A673 (cell line): ENCODE results near the gene WIF1. TPM values are rescaled to one million over a fixed set of nuclear protein-coding genes. Genes with fewer than 3 reads are reported as not detected.

ENCODE experiments used
- BruUV-seq: library from RNA; stranded (reverse); fragments of 400-500 nt; replicated peaks from 2 replicates; lab custom pipeline; 2021; lab: Mats Ljungman, UMichigan
- CTCF ChIA-PET: fragments of 300-600 bp; sonication (Branson Sonifier 250); formaldehyde crosslinking; loops from one replicate; lab custom pipeline; 2022; ENCODE audit warnings: antibody characterized with exemption; lab: Charles Lee
- POLR2A ChIA-PET: fragments of 300-600 bp; sonication (Branson Sonifier 250); formaldehyde crosslinking; loops from one replicate; lab custom pipeline; 2022; ENCODE audit warnings: antibody characterized with exemption; ENCODE audit not compliant: low non-redundant PET; lab: Charles Lee
- DNase-seq: peaks from one replicate; pipeline ENCODE4 v3.0.0-alpha.2; 2015; ENCODE audit warnings: low spot score
- H3K27ac ChIP-seq: fragments of 200-600 bp; sonication (generic); 2 replicates; pipeline ENCODE4 v1.5.1; 2016; ENCODE audit warnings: mixed run types, low read depth, mild to moderate bottlenecking, mixed read lengths, antibody characterized with exemption, low read length; ENCODE audit not compliant: poor library complexity, severe bottlenecking
- H3K27me3 ChIP-seq: fragments of 200-600 bp; sonication (generic); replicated peaks from 2 replicates; pipeline ENCODE4 v1.6.1; 2017; ENCODE audit warnings: mixed run types, low read depth, mild to moderate bottlenecking, mixed read lengths, antibody characterized with exemption, low read length; ENCODE audit not compliant: insufficient read depth, poor library complexity
- H3K36me3 ChIP-seq: fragments of 200-600 bp; sonication (generic); 2 replicates; pipeline ENCODE4 v1.6.1; 2016; ENCODE audit warnings: mixed run types, mild to moderate bottlenecking, mixed read lengths, antibody characterized with exemption, low read length; ENCODE audit not compliant: insufficient read depth, poor library complexity, severe bottlenecking
- H3K4me1 ChIP-seq: fragments of 200-600 bp; sonication (generic); 2 replicates; pipeline ENCODE4 v1.6.1; 2017; ENCODE audit warnings: mixed run types, mild to moderate bottlenecking, mixed read lengths, antibody characterized with exemption, low read length; ENCODE audit not compliant: insufficient read depth, poor library complexity, severe bottlenecking
- H3K4me3 ChIP-seq: fragments of 200-600 bp; sonication (generic); 2 replicates; pipeline ENCODE4 v1.5.1; 2016; ENCODE audit warnings: low read depth, mixed run types, mild to moderate bottlenecking, mixed read lengths, low read length; ENCODE audit not compliant: poor library complexity, severe bottlenecking
- H3K9me3 ChIP-seq: fragments of 200-600 bp; sonication (generic); 2 replicates; pipeline ENCODE4 v1.6.1; 2016; ENCODE audit warnings: mixed run types, low read depth, mild to moderate bottlenecking, mixed read lengths, antibody characterized with exemption, low read length; ENCODE audit not compliant: poor library complexity, severe bottlenecking
- EZH2 ChIP-seq: fragments of 200-600 bp; sonication (generic); IDR thresholded peaks from 2 replicates; pipeline ENCODE4 v1.6.1; 2017; ENCODE audit warnings: borderline replicate concordance, low read depth, mild to moderate bottlenecking, mixed read lengths, antibody characterized with exemption, low read length; ENCODE audit not compliant: poor library complexity, severe bottlenecking
- intact Hi-C: fragments of 100-400 bp; cut with micrococcal nuclease; formaldehyde crosslinking; loops from one replicate; pipeline ENCODE4 v1.10.0; 2022; ENCODE audit not compliant: unreplicated experiment
- total RNA-seq: library from RNA; stranded (reverse); gene quantifications from 2 replicates; pipeline ENCODE4 v1.2.3, GENCODE V29; 2021
- TF ChIP-seq, protein P1 (sequence below): fragments of 300-800, 200-600 bp; sonication (generic); conservative IDR thresholded peaks from 2 replicates; pipeline ENCODE4 v1.5.1; 2017; ENCODE audit warnings: low read depth, mild to moderate bottlenecking, antibody characterized with exemption, low read length, moderate library complexity, mixed read lengths

Gene WIF1
- total RNA-seq, 1 experiment from 2014 or later = not detected

- peaks cover under 1% of the 10 kb centered on the region for H3K4me1 ChIP-seq
- peaks cover 88% of the 10 kb centered on the region for H3K27me3 ChIP-seq
- H3K27ac ChIP-seq = no peak overlapping the region
- POLR2A ChIA-PET = no interaction called here
- H3K36me3 ChIP-seq = no peaks in the 10 kb centered on the region
- no TSS peak for BruUV-seq
- no peak for DNase-seq
- H3K4me3 ChIP-seq = no peak overlapping the region
- no peak for TF ChIP-seq EZH2
- TF ChIP-seq, protein P1, sequence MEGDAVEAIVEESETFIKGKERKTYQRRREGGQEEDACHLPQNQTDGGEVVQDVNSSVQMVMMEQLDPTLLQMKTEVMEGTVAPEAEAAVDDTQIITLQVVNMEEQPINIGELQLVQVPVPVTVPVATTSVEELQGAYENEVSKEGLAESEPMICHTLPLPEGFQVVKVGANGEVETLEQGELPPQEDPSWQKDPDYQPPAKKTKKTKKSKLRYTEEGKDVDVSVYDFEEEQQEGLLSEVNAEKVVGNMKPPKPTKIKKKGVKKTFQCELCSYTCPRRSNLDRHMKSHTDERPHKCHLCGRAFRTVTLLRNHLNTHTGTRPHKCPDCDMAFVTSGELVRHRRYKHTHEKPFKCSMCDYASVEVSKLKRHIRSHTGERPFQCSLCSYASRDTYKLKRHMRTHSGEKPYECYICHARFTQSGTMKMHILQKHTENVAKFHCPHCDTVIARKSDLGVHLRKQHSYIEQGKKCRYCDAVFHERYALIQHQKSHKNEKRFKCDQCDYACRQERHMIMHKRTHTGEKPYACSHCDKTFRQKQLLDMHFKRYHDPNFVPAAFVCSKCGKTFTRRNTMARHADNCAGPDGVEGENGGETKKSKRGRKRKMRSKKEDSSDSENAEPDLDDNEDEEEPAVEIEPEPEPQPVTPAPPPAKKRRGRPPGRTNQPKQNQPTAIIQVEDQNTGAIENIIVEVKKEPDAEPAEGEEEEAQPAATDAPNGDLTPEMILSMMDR = no peak
- CTCF ChIA-PET = no interaction called here
- no peaks in the 10 kb centered on the region for H3K9me3 ChIP-seq
- intact Hi-C loops = no loop called here
Measured at GRCh38 chr12:65126482-65126881, 5.4 kb upstream of the WIF1 start.

- ChIA-PET POLR2A (no interaction called here), CTCF (no interaction called here)
- no peaks in the 10 kb centered on the region for H3K9me3 ChIP-seq
- no peak for TF ChIP-seq EZH2
- TF ChIP-seq, protein P1 = no peak
- H3K4me1 ChIP-seq = peaks cover 6% of the 10 kb centered on the region
- no peak overlapping the region for H3K27ac ChIP-seq
- no peaks in the 10 kb centered on the region for H3K36me3 ChIP-seq
- intact Hi-C loops = no loop called here
- no peak overlapping the region for H3K4me3 ChIP-seq
- peaks cover 88% of the 10 kb centered on the region for H3K27me3 ChIP-seq
- no peak for DNase-seq
- BruUV-seq = no TSS peak
Measured at GRCh38 chr12:65125975-65126374, 4.9 kb upstream of the WIF1 start.

DNA sequence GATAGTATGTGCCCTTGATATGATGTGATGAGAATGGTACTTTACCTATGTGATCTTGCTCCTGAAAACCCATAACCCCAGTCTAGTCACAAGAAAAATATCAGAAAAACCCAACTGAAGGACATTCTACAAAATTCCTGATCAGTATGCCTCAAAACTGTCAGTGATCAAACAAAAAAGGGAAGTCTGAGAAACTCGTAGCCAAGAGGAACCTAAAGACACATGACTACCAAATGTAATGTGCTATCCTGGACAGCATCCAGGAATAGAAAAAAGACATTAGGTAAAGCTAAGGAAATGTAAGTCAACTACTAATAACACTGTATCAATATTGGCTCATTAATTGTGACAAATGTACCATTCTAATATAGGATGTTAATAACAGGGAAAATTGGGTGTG, 4.1 kb upstream of the WIF1 start:
- Histone ChIP-seq H3K4me3 (no peak overlapping the region), H3K4me1 (peaks cover 8% of the 10 kb centered on the region), H3K27me3 (peaks cover 88% of the 10 kb centered on the region), H3K9me3 (no peaks in the 10 kb centered on the region), H3K36me3 (no peaks in the 10 kb centered on the region), H3K27ac (no peak overlapping the region)
- BruUV-seq = no TSS peak
- no peak for DNase-seq
- intact Hi-C loops = no loop called here
- POLR2A ChIA-PET = no interaction called here
- TF ChIP-seq EZH2 = no peak
- TF ChIP-seq, protein P1 = no peak
- CTCF ChIA-PET = no interaction called here
